ENCODE results near the gene NAT9. TPM values are rescaled to one million over a fixed set of nuclear protein-coding genes. Genes with fewer than 3 reads are reported as not detected.

The NAT9 gene
- total RNA-seq, 2 donors from 2014 or later, result 58.3 to 77.3 TPM

DNA sequence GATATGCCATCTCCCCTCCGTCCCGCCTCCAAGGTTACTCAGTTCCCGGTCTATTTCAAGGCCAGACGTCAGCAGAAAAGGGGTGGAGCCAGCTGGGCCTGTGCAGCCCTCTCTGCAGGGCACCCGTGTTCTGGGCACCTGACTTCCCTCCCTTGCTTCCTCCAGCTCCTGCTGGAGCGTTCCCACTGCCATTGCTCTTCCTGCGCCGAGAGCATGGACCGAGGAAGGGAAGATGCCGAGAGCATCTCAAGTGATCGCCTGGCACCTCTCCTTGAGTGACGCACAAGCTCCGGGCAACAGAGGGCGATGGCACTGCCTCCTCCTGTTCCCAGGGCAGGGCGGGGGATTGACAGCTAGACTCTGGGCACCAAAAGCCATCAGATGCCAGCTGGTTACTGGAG, 29.4 kb upstream of the NAT9 start:
- peaks cover 31% of the 10 kb centered on the region for H3K36me3 ChIP-seq (ENCODE audit: control insufficient read depth, insufficient read depth, low read length)
- TF ChIP-seq, protein P1, sequence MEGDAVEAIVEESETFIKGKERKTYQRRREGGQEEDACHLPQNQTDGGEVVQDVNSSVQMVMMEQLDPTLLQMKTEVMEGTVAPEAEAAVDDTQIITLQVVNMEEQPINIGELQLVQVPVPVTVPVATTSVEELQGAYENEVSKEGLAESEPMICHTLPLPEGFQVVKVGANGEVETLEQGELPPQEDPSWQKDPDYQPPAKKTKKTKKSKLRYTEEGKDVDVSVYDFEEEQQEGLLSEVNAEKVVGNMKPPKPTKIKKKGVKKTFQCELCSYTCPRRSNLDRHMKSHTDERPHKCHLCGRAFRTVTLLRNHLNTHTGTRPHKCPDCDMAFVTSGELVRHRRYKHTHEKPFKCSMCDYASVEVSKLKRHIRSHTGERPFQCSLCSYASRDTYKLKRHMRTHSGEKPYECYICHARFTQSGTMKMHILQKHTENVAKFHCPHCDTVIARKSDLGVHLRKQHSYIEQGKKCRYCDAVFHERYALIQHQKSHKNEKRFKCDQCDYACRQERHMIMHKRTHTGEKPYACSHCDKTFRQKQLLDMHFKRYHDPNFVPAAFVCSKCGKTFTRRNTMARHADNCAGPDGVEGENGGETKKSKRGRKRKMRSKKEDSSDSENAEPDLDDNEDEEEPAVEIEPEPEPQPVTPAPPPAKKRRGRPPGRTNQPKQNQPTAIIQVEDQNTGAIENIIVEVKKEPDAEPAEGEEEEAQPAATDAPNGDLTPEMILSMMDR (conservative IDR thresholded peaks at IDR 0.05), result no peak
- Mint-ChIP-seq H3K4me3 (no peak overlapping the region), H3K36me3 (ENCODE audit: low read depth) (peaks cover 15% of the 10 kb centered on the region), H3K9me3 (no peaks in the 10 kb centered on the region), H3K27me3 (ENCODE audit: insufficient read depth) (no peaks in the 10 kb centered on the region), H3K4me1 (no peaks in the 10 kb centered on the region), H3K27ac (no peak overlapping the region)
- no peak for DNase-seq
- no peaks in the 10 kb centered on the region for H3K4me1 ChIP-seq (ENCODE audit: control insufficient read depth, insufficient read depth, low read length)
- no peak overlapping the region for H3K4me3 ChIP-seq (ENCODE audit: low read length)
- WGBS, 2 experiments (ENCODE audit: insufficient coverage in 1 of 2, insufficient read length in 1 of 2), result 74 to 89% methylated on average over 6 to 15 of the region's 15 CpGs
- no peak overlapping the region for H3K27ac ChIP-seq (ENCODE audit: low read depth, low read length)
- no peaks in the 10 kb centered on the region for H3K27me3 ChIP-seq (ENCODE audit: control insufficient read depth, insufficient read depth, low read length, poor library complexity, severe bottlenecking)
- H3K9ac ChIP-seq (ENCODE audit: extremely low read depth, low read length, poor library complexity, severe bottlenecking), result no peak overlapping the region
- H3K9me3 ChIP-seq (ENCODE audit: control insufficient read depth, low read length), result no peaks in the 10 kb centered on the region

DNA sequence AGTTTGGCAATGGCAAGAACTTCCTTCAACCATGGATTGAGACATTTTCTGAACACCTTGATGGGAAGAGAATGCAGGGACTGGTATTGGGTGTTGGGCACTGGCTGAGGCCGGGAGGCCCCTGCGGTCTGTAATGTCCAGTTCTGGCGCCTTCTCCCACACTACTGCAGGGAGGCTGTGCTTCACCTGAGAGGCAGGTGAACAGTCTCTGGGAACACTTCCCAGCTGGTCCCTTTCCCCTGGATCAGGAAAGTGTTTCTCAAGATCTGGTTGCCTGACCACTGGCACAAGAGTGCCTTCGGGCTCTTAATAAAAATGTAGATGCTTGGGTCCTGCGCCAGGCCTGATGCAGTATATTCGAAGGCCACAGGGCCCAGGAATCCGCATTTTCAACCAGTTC, 28.5 kb upstream of the NAT9 start:
- Histone ChIP-seq H3K9me3 (ENCODE audit: control insufficient read depth, low read length) (no peaks in the 10 kb centered on the region), H3K4me1 (ENCODE audit: control insufficient read depth, insufficient read depth, low read length) (no peaks in the 10 kb centered on the region), H3K36me3 (ENCODE audit: control insufficient read depth, insufficient read depth, low read length) (peaks cover 40% of the 10 kb centered on the region), H3K27ac (ENCODE audit: low read depth, low read length) (no peak overlapping the region), H3K27me3 (ENCODE audit: control insufficient read depth, insufficient read depth, low read length, poor library complexity, severe bottlenecking) (no peaks in the 10 kb centered on the region), H3K4me3 (ENCODE audit: low read length) (no peak overlapping the region), H3K9ac (ENCODE audit: extremely low read depth, low read length, poor library complexity, severe bottlenecking) (no peak overlapping the region)
- Mint-ChIP-seq H3K27me3 (ENCODE audit: insufficient read depth) (no peaks in the 10 kb centered on the region), H3K4me1 (no peaks in the 10 kb centered on the region), H3K36me3 (ENCODE audit: low read depth) (peaks cover 24% of the 10 kb centered on the region), H3K27ac (no peak overlapping the region), H3K9me3 (no peaks in the 10 kb centered on the region), H3K4me3 (no peak overlapping the region)
- 88 to 95% methylated on average over 6 to 7 of the region's 7 CpGs for WGBS, 2 experiments (ENCODE audit: insufficient coverage in 1 of 2, insufficient read length in 1 of 2)
- TF ChIP-seq, protein P1 (conservative IDR thresholded peaks at IDR 0.05), result no peak
- DNase-seq, result no peak

DNA sequence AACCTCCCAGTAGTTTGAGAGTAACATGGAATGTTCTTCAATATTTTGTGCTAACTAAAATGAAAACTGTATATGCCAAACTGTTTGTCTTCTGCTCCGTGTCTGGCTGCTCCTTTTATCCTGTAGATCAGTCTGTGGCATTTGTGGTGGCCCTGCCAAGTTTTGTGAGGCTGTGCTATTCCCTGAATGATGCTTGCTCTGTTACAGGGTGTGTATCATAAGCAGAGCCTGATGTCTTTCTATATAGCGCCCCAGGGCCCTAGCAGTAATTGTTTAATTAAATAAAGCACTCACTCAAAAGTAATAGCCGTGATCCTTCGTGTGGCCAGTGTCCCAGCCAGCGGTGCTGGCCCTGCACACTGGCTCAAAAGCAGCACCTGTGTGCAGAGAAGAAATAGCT, 27.8 kb upstream of the NAT9 start:
- WGBS, 2 experiments (ENCODE audit: insufficient coverage in 1 of 2, insufficient read length in 1 of 2), result 91 to 100% methylated on average over 4 to 5 of the region's 5 CpGs
- H3K4me1 Mint-ChIP-seq, result no peaks in the 10 kb centered on the region
- no peaks in the 10 kb centered on the region for H3K9me3 ChIP-seq (ENCODE audit: control insufficient read depth, low read length)
- no peaks in the 10 kb centered on the region for H3K4me1 ChIP-seq (ENCODE audit: control insufficient read depth, insufficient read depth, low read length)
- H3K4me3 ChIP-seq (ENCODE audit: low read length), result no peak overlapping the region
- no peak overlapping the region for H3K4me3 Mint-ChIP-seq
- peaks cover 28% of the 10 kb centered on the region for H3K36me3 Mint-ChIP-seq (ENCODE audit: low read depth)
- TF ChIP-seq, protein P1 (conservative IDR thresholded peaks at IDR 0.05), result no peak
- no peaks in the 10 kb centered on the region for H3K27me3 ChIP-seq (ENCODE audit: control insufficient read depth, insufficient read depth, low read length, poor library complexity, severe bottlenecking)
- H3K27ac ChIP-seq (ENCODE audit: low read depth, low read length), result no peak overlapping the region
- no peak overlapping the region for H3K9ac ChIP-seq (ENCODE audit: extremely low read depth, low read length, poor library complexity, severe bottlenecking)
- no peak overlapping the region for H3K27ac Mint-ChIP-seq
- no peaks in the 10 kb centered on the region for H3K27me3 Mint-ChIP-seq (ENCODE audit: insufficient read depth)
- no peaks in the 10 kb centered on the region for H3K9me3 Mint-ChIP-seq
- no peak for DNase-seq
- H3K36me3 ChIP-seq (ENCODE audit: control insufficient read depth, insufficient read depth, low read length), result peaks cover 46% of the 10 kb centered on the region
